ENCODE measurements around the gene DIPK1A.

Gene DIPK1A

GRCh38 chr1:93002781-93003180 is 41.5 kb upstream of the DIPK1A start:
- Histone ChIP-seq H3K36me3 (no peaks in the 10 kb centered on the region), H3K9me3 (no peaks in the 10 kb centered on the region), H3K27me3 (peaks cover 34% of the 10 kb centered on the region), H3K4me3 (ENCODE audit: low read depth in 1 of 2, low read length in 1 of 2) (no peak overlapping the region), H3K4me1 (ENCODE audit: control insufficient read depth in 1 of 2, insufficient read depth in 1 of 2, low read depth in 1 of 2, low read length in 1 of 2) (no peaks in the 10 kb centered on the region), H3K27ac (no peak overlapping the region)
- no peak for TF ChIP-seq CTCF (IDR thresholded peaks at IDR 0.05)

GRCh38 chr1:93001893-93002292 is 40.6 kb upstream of the DIPK1A start:
- no peak overlapping the region for H3K27ac ChIP-seq
- H3K4me1 ChIP-seq (ENCODE audit: control insufficient read depth in 1 of 2, insufficient read depth in 1 of 2, low read depth in 1 of 2, low read length in 1 of 2): no peaks in the 10 kb centered on the region
- no peak for TF ChIP-seq CTCF (IDR thresholded peaks at IDR 0.05)
- H3K4me3 ChIP-seq (ENCODE audit: low read depth in 1 of 2, low read length in 1 of 2): no peak overlapping the region
- no peaks in the 10 kb centered on the region for H3K36me3 ChIP-seq
- peaks cover 32% of the 10 kb centered on the region for H3K27me3 ChIP-seq
- H3K9me3 ChIP-seq: no peaks in the 10 kb centered on the region

DNA sequence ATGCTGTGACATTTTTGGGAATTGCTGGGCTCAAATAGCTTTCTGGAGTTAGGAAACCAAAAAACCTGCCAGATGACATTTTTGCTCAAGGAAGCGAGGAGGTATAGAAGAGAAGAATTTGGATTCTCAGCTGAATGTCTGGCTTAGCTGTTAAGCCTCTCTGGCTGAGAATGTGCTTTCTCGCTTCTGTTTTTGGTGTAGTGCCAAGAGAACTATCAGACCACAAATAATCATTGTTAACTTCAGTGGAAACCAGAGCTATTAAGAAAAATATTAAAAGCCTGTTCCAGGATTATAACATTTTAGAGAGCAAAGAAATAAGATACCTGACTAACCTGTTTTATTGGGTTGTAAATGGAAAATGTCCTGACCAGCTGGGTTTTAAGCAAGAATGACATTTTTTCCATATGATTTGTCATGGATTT is 39.5 kb upstream of the DIPK1A start:
- H3K27me3 ChIP-seq: peaks cover 28% of the 10 kb centered on the region
- no peaks in the 10 kb centered on the region for H3K4me1 ChIP-seq (ENCODE audit: control insufficient read depth in 1 of 2, insufficient read depth in 1 of 2, low read depth in 1 of 2, low read length in 1 of 2)
- H3K4me3 ChIP-seq (ENCODE audit: low read depth in 1 of 2, low read length in 1 of 2): no peak overlapping the region
- no peak overlapping the region for H3K27ac ChIP-seq
- H3K9me3 ChIP-seq: no peaks in the 10 kb centered on the region
- no peaks in the 10 kb centered on the region for H3K36me3 ChIP-seq
- no peak for TF ChIP-seq CTCF (IDR thresholded peaks at IDR 0.05)

- H3K9me3 ChIP-seq: no peaks in the 10 kb centered on the region
- TF ChIP-seq CTCF (IDR thresholded peaks at IDR 0.05): no peak
- peaks cover 23% of the 10 kb centered on the region for H3K27me3 ChIP-seq
- H3K27ac ChIP-seq: no peak overlapping the region
- H3K4me1 ChIP-seq (ENCODE audit: control insufficient read depth in 1 of 2, insufficient read depth in 1 of 2, low read depth in 1 of 2, low read length in 1 of 2): peaks cover 0 to 5% of the 10 kb centered on the region in 2 experiments
- no peak overlapping the region for H3K4me3 ChIP-seq (ENCODE audit: low read depth in 1 of 2, low read length in 1 of 2)
- no peaks in the 10 kb centered on the region for H3K36me3 ChIP-seq
Observed at GRCh38 chr1:93000291-93000690, 39.0 kb upstream of the DIPK1A start.

DNA sequence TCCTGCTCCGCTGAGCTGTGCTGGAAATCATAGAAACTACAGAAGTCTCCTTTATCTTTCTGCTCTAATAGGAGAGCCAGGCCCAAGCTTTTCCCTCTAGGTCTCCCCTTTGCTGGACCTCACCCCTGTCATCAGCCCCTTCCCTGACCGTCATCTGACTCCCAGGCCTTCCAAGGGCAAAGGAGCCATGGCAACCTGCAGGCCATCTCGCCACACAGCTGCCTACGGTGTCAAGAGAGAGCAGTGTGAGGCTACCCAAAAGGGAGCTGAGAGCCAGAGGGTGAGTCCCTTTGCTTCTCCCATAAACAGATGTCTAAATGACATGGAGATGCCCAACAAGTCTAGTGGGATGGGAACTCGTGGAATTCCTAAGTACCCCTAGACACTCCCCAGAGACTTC is 37.6 kb upstream of the DIPK1A start:
- no peak for TF ChIP-seq CTCF (IDR thresholded peaks at IDR 0.05)
- Histone ChIP-seq H3K4me3 (ENCODE audit: low read depth in 1 of 2, low read length in 1 of 2) (no peak overlapping the region), H3K4me1 (ENCODE audit: control insufficient read depth in 1 of 2, insufficient read depth in 1 of 2, low read depth in 1 of 2, low read length in 1 of 2) (peaks cover 0 to 5% of the 10 kb centered on the region in 2 experiments), H3K36me3 (no peaks in the 10 kb centered on the region), H3K27ac (no peak overlapping the region), H3K9me3 (no peaks in the 10 kb centered on the region), H3K27me3 (peaks cover 9% of the 10 kb centered on the region)

Measured in neutrophil (primary cell).